ENCODE data around the gene TOR3A. TPM values are rescaled to one million over a fixed set of nuclear protein-coding genes. Genes with fewer than 3 reads are reported as not detected.

Gene TOR3A
- total RNA-seq, 1 experiment from 2014 or later = 51.5 TPM

DNA sequence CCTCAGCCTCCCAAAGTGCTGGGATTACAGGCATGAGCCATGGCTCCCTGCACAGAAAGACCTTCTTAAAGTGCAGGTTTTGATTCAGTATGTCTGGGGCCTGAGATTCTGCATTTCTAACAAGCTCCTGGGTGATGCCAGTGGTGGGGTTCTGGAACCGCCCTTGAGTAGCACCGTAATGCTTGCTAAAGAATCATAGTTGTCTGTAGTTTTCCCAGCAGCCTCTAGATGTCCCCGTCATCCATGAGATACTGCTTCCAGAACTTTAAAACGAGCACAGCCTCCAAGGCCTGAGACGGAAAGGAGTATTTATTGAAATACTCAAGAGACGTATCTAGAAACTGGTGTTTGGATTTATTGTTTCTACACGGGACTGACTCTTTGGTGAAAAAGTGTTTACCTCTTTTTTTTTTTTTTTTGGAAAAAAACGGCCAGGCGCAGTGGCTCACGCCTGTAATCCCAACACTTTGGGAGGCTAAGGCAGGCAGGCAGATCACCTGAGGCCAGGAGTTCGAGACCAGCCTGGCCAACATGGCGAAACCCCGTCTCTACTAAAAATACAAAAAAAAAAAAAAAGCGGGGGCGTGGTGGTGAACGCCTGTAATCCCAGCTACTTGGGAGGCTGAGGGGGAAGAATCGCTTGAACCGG lies 2.6 kb upstream of the TOR3A start:
- H3K27ac ChIP-seq (ENCODE audit: low read length) = no peak overlapping the region
- no peak for TF ChIP-seq POLR2AphosphoS5 (IDR thresholded peaks at IDR 0.05; ENCODE audit: low read depth, low read length)
- TF ChIP-seq, protein P1, sequence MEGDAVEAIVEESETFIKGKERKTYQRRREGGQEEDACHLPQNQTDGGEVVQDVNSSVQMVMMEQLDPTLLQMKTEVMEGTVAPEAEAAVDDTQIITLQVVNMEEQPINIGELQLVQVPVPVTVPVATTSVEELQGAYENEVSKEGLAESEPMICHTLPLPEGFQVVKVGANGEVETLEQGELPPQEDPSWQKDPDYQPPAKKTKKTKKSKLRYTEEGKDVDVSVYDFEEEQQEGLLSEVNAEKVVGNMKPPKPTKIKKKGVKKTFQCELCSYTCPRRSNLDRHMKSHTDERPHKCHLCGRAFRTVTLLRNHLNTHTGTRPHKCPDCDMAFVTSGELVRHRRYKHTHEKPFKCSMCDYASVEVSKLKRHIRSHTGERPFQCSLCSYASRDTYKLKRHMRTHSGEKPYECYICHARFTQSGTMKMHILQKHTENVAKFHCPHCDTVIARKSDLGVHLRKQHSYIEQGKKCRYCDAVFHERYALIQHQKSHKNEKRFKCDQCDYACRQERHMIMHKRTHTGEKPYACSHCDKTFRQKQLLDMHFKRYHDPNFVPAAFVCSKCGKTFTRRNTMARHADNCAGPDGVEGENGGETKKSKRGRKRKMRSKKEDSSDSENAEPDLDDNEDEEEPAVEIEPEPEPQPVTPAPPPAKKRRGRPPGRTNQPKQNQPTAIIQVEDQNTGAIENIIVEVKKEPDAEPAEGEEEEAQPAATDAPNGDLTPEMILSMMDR (IDR thresholded peaks at IDR 0.05) = peak; percentile 82
- TF ChIP-seq, protein P2, sequence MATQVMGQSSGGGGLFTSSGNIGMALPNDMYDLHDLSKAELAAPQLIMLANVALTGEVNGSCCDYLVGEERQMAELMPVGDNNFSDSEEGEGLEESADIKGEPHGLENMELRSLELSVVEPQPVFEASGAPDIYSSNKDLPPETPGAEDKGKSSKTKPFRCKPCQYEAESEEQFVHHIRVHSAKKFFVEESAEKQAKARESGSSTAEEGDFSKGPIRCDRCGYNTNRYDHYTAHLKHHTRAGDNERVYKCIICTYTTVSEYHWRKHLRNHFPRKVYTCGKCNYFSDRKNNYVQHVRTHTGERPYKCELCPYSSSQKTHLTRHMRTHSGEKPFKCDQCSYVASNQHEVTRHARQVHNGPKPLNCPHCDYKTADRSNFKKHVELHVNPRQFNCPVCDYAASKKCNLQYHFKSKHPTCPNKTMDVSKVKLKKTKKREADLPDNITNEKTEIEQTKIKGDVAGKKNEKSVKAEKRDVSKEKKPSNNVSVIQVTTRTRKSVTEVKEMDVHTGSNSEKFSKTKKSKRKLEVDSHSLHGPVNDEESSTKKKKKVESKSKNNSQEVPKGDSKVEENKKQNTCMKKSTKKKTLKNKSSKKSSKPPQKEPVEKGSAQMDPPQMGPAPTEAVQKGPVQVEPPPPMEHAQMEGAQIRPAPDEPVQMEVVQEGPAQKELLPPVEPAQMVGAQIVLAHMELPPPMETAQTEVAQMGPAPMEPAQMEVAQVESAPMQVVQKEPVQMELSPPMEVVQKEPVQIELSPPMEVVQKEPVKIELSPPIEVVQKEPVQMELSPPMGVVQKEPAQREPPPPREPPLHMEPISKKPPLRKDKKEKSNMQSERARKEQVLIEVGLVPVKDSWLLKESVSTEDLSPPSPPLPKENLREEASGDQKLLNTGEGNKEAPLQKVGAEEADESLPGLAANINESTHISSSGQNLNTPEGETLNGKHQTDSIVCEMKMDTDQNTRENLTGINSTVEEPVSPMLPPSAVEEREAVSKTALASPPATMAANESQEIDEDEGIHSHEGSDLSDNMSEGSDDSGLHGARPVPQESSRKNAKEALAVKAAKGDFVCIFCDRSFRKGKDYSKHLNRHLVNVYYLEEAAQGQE (IDR thresholded peaks at IDR 0.05; ENCODE audit: insufficient read depth in 1 of 2, low read depth in 2 of 2, low read length in 1 of 2) = no peak
- TF ChIP-seq SIN3A (IDR thresholded peaks at IDR 0.05; ENCODE audit: borderline replicate concordance, insufficient read depth, low read depth, low read length) = no peak
- no peak for TF ChIP-seq TCF7L2 (IDR thresholded peaks at IDR 0.05; ENCODE audit: low read depth, low read length)
- POLR2A ChIA-PET = interaction anchor here (0.6 kb wide), 1 partner anchor 42 kb away, joined by 5 read pairs; no protein-coding TSS in a partner anchor
- no peaks in the 10 kb centered on the region for H3K9me3 ChIP-seq (ENCODE audit: control insufficient read depth, insufficient read depth, low read depth, low read length)
- peaks cover 2% of the 10 kb centered on the region; the same call in 1 of the 2 replicates for H3K36me3 ChIP-seq (ENCODE audit: control insufficient read depth, insufficient read depth, low read length)
- peak; percentile 41; the same call in 1 of the 2 replicates for ATAC-seq
- no peaks in the 10 kb centered on the region for H3K27me3 ChIP-seq (ENCODE audit: control insufficient read depth, insufficient read depth, low read length)
- peak; percentile 47 for DNase-seq (ENCODE audit: low read depth, low spot score)
- BruUV-seq (replicated peaks) = no TSS peak
- intact Hi-C loops (cut with micrococcal nuclease; ENCODE audit: unreplicated experiment) = no loop called here
- H3K4me3 ChIP-seq (ENCODE audit: low read depth in 2 of 2, low read length in 2 of 2) = no peak overlapping the region
- CTCF ChIA-PET = interaction anchor here (0.9 kb wide), 2 partner anchors 113 to 124 kb away, joined by 8 read pairs; no protein-coding TSS in a partner anchor
- in situ Hi-C loops (cut with HindIII; ENCODE audit: low pct_unique_long_range_greater_than_20kb, low sequenced_read_pairs) = no loop called here
- H3K4me1 ChIP-seq (ENCODE audit: control insufficient read depth, insufficient read depth, low read length) = peaks cover 5% of the 10 kb centered on the region; the same call in 1 of the 2 replicates

DNA sequence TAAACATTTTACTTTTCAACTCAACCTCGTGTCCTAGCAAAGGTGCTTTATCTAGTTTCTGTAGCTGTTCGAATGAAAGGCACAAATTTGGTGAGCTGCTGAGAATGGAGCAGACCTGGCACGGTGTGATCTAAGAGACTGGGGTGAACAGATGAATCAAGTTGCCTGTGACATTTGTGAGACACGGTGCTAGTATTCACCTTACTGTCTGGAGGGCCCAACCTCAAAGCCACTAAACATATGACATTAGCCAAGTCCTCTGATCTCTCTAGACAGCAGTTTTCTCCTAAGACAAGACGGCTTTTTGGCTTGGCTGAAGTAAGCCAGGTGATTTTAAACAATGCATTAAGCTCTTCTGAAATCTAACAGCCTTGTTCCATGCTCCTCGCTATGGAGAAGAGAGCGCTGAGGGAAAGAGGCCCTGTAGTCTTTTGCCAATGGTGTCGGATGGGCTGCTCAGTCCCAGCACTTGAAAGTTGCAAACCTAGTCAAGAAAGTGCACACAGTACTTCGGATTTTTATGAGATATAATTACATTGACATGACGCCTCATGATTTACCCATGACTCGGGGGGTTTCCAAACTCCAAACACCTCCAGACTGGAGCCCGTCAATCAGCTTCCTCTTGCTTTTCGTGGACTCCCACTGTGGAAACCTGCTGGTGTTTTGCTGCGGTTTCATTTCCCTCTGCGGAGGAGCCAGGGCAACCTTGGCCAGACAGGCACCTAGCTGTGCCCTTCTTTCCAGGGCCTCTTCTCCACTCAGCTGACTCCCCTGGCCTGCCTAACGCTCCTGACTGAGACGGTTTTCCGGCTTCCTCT lies 794 bp upstream of the TOR3A start:
- TF ChIP-seq SIN3A (IDR thresholded peaks at IDR 0.05; ENCODE audit: borderline replicate concordance, insufficient read depth, low read depth, low read length) = no peak
- TF ChIP-seq, protein P1 (IDR thresholded peaks at IDR 0.05) = no peak
- TF ChIP-seq TCF7L2 (IDR thresholded peaks at IDR 0.05; ENCODE audit: low read depth, low read length) = no peak
- TF ChIP-seq, protein P2 (IDR thresholded peaks at IDR 0.05; ENCODE audit: insufficient read depth in 1 of 2, low read depth in 2 of 2, low read length in 1 of 2) = no peak
- no peak for TF ChIP-seq POLR2AphosphoS5 (IDR thresholded peaks at IDR 0.05; ENCODE audit: low read depth, low read length)
- H3K27ac ChIP-seq (ENCODE audit: low read length) = peak overlapping the region; percentile 91
- intact Hi-C loops (cut with micrococcal nuclease; ENCODE audit: unreplicated experiment) (loop anchor here (2.0 to 10.0 kb wide), 3 partner anchors 114 to 288 kb away; partner anchors contain the start of gene SOAT1), in situ Hi-C loops (cut with HindIII; ENCODE audit: low pct_unique_long_range_greater_than_20kb, low sequenced_read_pairs) (no loop called here)
- ChIA-PET POLR2A (interaction anchor here (0.7 kb wide), 1 partner anchor 170 kb away, joined by 11 read pairs; no protein-coding TSS in a partner anchor), CTCF (interaction anchor here (0.6 kb wide), 1 partner anchor 249 kb away, joined by 3 read pairs; no protein-coding TSS in a partner anchor)
- BruUV-seq (replicated peaks) = TSS peak; percentile 90
- H3K4me1 ChIP-seq (ENCODE audit: control insufficient read depth, insufficient read depth, low read length) = peaks cover 5% of the 10 kb centered on the region; the same call in 1 of the 2 replicates
- H3K36me3 ChIP-seq (ENCODE audit: control insufficient read depth, insufficient read depth, low read length) = peaks cover 2% of the 10 kb centered on the region; the same call in 1 of the 2 replicates
- no peaks in the 10 kb centered on the region for H3K9me3 ChIP-seq (ENCODE audit: control insufficient read depth, insufficient read depth, low read depth, low read length)
- no peaks in the 10 kb centered on the region for H3K27me3 ChIP-seq (ENCODE audit: control insufficient read depth, insufficient read depth, low read length)
- H3K4me3 ChIP-seq (ENCODE audit: low read depth in 2 of 2, low read length in 2 of 2) = peak overlapping the region; percentile 74 to 85
- no peak for DNase-seq (ENCODE audit: low read depth, low spot score)
- peak; percentile 2 for ATAC-seq
